ENCODE results near the gene PPIL6. TPM values are rescaled to one million over a fixed set of nuclear protein-coding genes. Genes with fewer than 3 reads are reported as not detected.

Gene PPIL6
- total RNA-seq, 1 experiment from 2014 or later = 2.6 TPM

- Mint-ChIP-seq H3K9me3 (ENCODE audit: low read depth, unreplicated experiment) (no peaks in the 10 kb centered on the region), H3K36me3 (ENCODE audit: insufficient read depth, unreplicated experiment) (no peaks in the 10 kb centered on the region), H3K27me3 (ENCODE audit: unreplicated experiment) (no peaks in the 10 kb centered on the region), H3K4me1 (ENCODE audit: low read depth, unreplicated experiment) (peaks cover 13% of the 10 kb centered on the region), H3K4me3 (ENCODE audit: low read depth, unreplicated experiment) (no peak overlapping the region), H3K27ac (ENCODE audit: unreplicated experiment) (no peak overlapping the region)
- no peak for TF ChIP-seq CTCF (IDR thresholded peaks at IDR 0.05; ENCODE audit: unreplicated experiment)
- no TSS peak for BruUV-seq (replicated peaks)
- intact Hi-C loops (cut with micrococcal nuclease; ENCODE audit: unreplicated experiment) = no loop called here
- CTCF ChIA-PET = no interaction called here
- DNase-seq = no peak
Measured at GRCh38 chr6:109342506-109342905, 97.9 kb downstream of the PPIL6 start.

DNA sequence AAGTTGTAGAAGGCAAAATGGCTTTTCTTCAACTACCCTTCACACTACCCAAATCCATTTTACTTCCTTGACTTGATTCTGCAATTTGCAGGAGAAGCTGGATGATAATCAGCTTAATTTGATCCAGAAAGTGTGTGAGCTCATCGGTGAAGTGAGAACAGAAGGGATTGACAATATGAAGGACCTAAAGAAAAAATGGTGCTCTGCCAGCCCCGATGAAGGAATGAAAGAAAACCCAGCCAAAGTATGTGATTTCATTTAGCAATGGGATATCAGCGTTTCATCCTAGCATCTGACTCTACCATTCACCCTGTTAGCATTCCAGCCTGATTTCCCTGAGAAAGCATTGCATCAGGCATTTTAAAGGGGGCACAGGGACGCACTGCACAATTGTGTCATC, 99.6 kb downstream of the PPIL6 start:
- Mint-ChIP-seq H3K27ac (ENCODE audit: unreplicated experiment) (no peak overlapping the region), H3K36me3 (ENCODE audit: insufficient read depth, unreplicated experiment) (no peaks in the 10 kb centered on the region), H3K4me1 (ENCODE audit: low read depth, unreplicated experiment) (peaks cover 30% of the 10 kb centered on the region), H3K9me3 (ENCODE audit: low read depth, unreplicated experiment) (no peaks in the 10 kb centered on the region), H3K4me3 (ENCODE audit: low read depth, unreplicated experiment) (no peak overlapping the region), H3K27me3 (ENCODE audit: unreplicated experiment) (no peaks in the 10 kb centered on the region)
- no peak for TF ChIP-seq CTCF (IDR thresholded peaks at IDR 0.05; ENCODE audit: unreplicated experiment)
- no peak for DNase-seq
- intact Hi-C loops (cut with micrococcal nuclease; ENCODE audit: unreplicated experiment) = no loop called here
- CTCF ChIA-PET = no interaction called here
- BruUV-seq (replicated peaks) = no TSS peak

Other genes starting within 250 kb of the PPIL6 start
- gene CD164, start 58.2 kb downstream of the PPIL6 start, total RNA-seq (2022) = 339 and 343 TPM in 2 replicates
- gene SMPD2, start 96 bp upstream of the PPIL6 start, total RNA-seq (2022) = 15.9 and 17.3 TPM in 2 replicates
- gene MICAL1, start 15.1 kb upstream of the PPIL6 start, total RNA-seq (2022) = 22.5 and 25.4 TPM in 2 replicates
- 11.2 and 11.5 TPM in 2 replicates for gene ZBTB24, start 42.6 kb upstream of the PPIL6 start, total RNA-seq (2022)

Data from Calu3 (cell line).